ENCODE measurements around the gene POM121C.
"Not testable (repeated sequence)": the region's sequence is repeated elsewhere in the genome, so short reads cannot be mapped to it uniquely, and the experiment has no call there.

POM121C gene

GRCh38 chr7:75374519-75375317 lies 111.4 kb downstream of the POM121C start:
- not testable (repeated sequence) for DNase-seq

GRCh38 chr7:75374144-75374518 lies 112.0 kb downstream of the POM121C start:
- DNase-seq = not testable (repeated sequence)

GRCh38 chr7:75367313-75367712 lies 118.8 kb downstream of the POM121C start:
- not testable (repeated sequence) for DNase-seq
